T-helper 1 cell (primary cell): ENCODE results near the gene NPC1.
A peak's percentile ranks its signal among the peaks of the same experiment; 100 is the strongest.
"Not testable (repeated sequence)": the region's sequence is repeated elsewhere in the genome, so short reads cannot be mapped to it uniquely, and the experiment has no call there.

Source experiments
- DNase-seq, 5 donors: peaks; one replicate each; pipeline ENCODE4 v3.0.0-alpha.2; 2012 to 2020

NPC1 gene

DNA sequence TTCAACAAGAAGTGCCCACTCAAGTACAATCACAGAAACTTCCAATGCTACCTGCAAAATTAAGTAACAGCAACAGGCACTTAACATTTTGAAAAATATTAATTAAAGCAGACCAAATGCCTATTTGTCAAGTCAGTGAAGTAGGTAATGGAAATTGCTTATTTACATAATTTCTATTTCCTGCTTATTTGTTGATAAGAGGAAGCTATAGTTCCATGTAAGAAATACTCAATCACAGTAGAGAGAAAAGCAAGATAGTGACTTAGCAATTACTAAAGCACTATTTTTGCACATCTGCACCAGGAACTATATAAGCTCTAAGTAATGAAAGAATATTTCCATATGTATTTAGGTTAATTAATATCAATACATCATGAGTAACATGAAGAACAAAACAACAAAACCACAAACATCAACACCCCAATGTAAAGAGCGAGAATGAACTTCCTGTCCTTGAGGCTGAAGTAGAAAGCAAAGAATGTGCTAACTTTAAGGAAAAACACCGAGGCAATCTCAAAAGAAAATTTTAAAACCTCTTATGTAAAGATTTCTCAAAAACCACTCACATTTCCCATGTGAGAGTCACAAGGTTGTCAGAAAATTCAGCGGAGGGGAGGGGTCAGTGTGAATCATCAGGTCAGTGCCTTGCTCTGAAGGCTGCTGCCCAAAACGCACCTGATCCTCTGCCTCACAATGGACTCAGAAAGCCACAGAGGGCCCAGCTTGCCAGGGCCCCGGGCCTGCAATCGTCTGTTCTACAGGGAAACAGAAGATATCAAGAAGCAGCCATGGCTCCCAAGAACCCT is 12.5 kb downstream of the NPC1 start:
- peak in 2 of 5 donors; percentile 8 to 65 for DNase-seq

DNA sequence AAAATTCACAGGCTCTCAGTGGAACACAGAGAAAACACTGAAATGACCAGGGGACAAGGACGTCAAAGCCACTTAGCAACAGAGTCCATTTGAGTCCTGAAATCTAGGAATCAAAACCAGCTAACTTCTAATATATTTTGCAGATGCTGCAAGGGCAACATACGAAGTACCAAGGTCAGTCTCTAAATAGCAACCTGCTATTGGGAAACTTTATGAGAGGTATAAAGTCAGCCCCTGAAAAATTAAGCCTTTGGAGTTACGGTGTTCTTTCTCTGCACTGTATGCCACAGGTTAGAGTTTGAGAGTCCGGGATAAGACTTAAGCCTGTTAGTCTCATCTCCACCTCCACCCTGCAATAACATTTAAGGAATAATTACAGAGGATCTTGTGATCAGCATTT is 13.3 kb downstream of the NPC1 start:
- no peak for DNase-seq

DNA sequence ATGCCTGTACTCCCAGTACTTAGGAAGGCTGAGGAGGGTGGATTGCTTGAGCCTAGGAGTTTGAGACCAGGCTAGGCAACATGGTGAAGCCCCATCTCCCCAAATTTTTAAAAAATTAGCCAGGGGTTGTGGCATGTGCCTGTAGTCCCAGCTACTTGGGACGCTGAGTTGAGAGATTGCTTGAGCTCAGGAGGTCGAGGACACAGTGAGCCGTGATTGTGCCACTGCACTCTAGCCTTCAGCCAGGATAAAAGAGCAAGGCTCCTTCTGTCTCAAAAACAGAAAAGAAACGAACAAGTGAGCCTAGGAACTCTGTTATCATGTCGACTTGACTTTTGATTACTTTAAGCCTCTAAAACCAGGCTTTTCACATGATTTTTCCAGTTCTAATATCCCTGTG is 13.7 kb downstream of the NPC1 start:
- no peak for DNase-seq

DNA sequence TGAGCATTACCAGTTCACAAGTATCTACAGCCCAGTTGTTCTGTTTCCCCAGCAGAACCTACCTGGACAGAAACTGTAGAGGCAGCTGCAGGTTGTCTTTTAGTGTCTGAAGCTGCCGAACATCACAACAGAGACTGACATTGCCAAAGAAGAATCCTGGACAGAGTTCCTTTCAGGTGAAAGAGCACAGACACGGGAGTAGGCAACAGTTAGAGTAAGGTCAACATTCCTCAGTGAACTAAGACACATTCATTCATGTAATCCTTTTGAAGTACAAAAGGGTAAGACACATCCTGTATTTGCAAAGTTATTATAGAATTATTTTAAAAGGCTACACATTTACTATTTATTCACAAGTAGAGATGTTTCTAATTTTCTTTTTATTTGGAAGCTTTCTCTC is 14.3 kb downstream of the NPC1 start:
- no peak for DNase-seq

DNA sequence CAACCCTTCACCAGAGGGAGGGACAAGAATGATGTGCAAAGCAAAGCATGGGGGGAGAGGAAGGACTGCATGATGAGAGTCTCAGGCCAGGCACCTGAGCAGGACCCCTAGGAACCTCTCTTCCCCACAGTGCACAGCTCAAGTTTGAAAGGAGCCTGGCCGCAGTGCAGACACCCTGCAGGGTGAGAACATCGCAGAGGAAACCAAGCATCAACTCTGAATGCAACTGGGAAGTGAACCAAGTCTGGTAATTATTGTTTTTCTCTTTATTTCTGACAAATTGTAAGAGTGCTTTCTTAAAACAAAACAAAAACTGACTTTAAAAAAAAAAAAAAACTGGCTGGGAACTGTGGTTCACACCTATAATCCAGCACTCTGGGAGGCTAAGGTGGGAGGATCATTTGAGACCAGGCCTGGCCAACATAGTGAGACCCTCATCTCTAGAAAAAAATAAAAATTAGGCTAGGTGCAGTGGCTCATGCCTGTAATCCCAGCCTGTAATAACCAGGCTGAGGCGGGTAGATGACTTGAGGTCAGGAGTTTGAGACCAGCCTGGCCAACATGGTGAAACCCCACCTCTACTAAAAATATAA is 15.3 kb downstream of the NPC1 start:
- DNase-seq: no peak

- no peak for DNase-seq
Observed at GRCh38 chr18:23569299-23570063, 16.8 kb downstream of the NPC1 start.

DNA sequence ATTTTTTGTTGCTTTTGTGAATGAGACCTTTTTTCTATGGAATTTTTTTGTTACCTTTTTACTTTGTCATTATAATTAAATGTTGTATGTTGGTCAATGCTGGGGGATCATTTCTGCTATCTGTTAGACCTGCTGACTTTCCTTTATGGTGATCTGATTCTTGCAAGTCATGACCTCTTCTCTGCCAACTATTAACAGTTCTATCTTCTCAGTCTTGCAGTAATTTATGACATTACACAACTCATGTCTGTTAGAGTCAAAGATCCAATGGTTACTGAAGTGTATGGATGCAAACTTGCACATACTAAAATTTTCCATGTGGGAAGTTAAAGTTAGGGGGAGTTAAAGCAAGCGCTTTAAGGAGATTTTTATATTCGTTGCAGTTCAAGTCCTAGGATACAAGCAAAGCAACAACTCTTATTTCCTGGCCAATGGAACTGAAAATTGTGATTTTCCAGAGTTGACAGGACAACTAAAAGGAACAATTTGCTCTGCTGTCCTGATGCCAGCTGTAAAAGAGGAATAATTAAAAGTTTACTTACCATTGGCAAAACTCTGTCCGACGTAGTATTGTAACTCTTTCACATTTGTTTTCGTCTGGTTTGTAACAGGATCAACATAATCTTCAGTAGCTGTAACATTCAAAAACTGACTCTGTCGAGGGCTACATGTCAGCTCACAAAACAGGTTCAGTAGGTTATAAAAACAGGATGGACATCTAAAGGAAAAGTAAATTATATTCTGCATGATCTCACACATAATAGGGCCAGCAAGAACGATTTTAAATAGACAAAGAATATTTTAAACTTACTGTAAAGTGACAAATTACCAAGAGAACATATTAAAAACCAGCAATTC is 17.8 kb downstream of the NPC1 start:
- no peak for DNase-seq

DNA sequence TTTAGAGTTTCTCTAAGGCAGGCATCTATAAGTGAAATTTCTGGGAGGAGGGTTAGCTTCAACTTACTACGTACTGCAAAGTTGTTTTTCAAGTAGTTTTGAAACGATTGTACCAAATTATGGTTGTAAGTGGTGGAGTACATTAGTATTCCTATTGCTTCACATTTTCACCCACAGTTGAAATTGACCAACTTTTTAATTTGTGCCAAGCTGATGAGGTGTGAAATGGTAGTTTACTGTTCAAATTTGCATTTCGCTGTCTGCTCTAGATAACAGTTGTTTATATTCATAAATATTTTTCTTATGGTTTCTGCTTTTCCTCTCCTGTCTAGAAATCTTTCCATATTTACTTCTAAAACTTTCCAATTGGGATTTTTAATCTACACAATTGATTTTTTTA is 18.6 kb downstream of the NPC1 start:
- DNase-seq: no peak

DNA sequence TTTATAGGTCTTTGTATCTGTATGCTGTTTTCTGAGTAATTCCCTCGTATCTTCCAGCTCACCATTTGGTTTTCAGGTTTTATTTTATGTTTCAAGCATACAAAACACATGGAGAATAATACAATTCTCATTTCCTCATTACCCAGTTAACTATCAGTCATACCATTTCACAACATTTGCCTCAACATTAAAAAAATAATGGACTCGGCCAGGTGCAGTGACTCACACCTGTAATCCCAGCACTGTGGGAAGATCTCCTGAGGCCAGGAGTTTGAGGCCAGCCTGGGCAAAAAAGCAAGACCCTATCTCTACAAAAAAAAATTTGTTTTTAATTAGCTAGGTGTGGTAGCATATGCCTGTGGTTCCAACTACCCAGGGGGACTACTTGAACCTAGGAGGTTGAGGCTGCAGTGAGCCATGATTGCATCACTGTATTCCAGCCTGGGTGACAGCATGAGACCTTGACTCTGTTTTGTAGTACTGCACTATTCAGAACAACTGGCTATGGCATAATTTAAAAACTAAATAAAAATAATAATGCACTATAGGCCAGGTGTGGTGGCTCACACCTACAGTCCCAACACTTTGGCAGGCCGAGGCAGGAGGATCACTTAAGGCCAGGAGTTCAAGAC is 20.3 kb downstream of the NPC1 start:
- DNase-seq: no peak

DNA sequence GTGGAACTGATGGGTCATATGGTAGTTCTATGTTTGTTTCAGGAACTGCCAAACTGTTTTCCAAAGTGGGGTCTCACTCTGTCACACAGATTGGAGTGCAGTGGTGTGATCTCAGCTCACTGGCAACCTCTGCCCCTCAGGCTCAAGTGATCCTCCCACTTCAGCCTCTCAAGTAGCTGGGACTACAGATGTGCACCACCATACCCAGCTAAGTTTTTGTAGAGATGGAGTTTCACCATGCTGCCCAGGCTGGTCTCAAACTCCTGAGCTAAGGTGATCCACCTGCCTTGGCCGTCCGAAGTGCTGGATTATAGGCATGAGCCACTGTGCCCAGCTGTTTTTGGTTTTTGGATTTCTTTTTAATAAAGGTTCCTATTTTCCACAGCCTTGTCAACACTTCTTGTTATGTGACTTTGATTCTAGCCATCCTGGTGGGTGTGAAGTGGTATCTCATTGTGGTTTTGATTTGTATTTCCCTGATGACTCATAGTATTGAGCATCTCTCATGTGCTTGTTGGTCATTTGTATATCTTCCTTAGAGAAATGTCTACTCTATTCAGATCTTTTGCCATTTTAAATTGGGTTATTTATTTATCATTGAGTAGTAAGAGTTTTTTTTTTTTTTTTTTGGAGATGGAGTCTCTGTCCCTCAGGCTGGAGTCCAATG is 22.8 kb downstream of the NPC1 start:
- DNase-seq: peak in 1 of 5 donors; percentile 24

- no peak for DNase-seq
Observed at GRCh38 chr18:23560186-23560585, 26.1 kb downstream of the NPC1 start.

DNA sequence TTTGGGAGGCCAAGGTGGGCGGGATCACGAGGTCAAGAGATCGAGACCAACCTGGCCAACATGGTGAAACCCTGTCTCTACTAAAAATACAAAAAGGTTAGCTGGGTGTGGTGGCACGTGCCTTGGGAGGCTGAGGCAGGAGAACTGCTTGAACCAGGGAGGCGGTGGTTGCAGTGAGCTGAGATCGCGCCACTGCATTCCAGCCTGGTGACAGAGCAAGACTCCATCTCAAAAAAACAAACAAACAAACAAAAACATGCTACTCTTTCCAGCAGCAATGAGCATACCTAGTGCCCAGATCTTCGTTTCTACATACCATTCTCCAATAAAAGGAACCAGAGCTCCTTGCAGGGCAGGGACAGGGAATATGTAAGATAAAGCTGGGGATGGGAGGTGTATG is 28.8 kb downstream of the NPC1 start:
- DNase-seq: not testable (repeated sequence)

DNA sequence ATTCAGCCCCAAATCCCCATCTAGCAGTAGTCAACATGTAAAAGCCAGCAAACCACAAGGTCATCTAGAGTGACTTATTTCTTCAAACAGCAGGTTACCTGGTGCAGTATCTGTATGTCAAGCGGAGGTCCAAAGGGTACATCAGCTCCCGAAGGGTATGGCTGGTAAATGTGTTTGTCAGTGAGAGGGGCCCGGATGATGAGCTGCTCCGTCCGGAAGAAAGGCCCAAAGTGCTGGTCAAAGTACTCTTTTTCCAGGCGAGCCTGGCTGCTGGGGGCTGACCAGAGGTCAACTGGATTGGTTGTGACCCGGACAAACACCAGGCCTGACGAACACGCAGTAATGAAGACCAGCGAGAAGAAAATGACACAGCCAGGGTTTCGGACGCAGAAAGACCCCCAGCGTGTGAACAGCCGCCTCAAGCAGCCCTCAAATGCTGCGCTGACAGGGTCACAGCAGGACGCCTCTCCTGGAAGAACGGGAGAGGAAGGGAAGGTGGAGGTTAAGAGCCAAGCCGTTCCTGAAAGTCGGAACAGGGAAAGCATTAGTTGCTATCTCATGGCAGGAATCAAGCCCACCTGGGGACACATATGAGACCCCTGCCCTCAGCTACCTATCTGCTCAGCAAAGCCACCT is 30.0 kb downstream of the NPC1 start:
- DNase-seq: no peak

DNA sequence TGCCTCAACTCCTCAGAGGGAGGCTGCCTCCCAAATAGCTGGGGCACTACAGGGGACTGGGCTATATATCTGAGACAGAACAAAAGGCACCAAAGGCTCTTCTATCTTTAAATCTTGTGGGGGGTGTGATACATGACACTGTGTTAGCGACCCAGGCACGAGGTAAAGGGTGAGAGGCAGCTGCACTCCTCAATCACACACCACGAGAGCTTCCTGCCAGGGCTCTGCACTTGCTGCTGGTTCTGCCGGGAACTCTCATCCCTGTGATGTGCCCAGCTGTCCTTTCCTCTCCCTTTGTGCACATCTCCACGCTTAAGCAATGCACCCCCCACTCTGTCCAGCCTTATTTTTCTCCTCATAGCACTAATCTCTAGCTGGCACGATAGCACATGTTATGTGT is 32.4 kb downstream of the NPC1 start:
- DNase-seq: no peak

GRCh38 chr18:23552505-23552904 is 33.8 kb downstream of the NPC1 start:
- DNase-seq: no peak

DNA sequence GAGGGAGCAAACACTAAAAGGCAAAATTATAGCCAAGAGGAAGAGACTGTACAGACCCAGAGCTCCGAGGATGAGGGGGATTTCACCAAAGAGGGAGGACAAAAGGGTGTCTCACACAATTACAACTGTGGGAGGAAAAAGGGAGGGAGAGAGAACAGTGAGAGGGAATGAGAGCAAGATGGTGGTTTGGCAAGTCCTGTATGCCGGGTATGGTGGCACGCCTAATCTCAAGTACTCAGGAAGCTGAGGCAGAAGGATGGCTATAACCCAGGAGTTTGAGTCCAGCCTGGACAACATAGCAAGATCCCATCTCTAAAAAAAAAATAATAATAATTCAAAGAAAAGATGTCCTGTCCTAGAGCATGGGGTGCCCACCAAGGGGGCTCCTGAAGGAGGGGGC is 34.3 kb downstream of the NPC1 start:
- DNase-seq: no peak

DNA sequence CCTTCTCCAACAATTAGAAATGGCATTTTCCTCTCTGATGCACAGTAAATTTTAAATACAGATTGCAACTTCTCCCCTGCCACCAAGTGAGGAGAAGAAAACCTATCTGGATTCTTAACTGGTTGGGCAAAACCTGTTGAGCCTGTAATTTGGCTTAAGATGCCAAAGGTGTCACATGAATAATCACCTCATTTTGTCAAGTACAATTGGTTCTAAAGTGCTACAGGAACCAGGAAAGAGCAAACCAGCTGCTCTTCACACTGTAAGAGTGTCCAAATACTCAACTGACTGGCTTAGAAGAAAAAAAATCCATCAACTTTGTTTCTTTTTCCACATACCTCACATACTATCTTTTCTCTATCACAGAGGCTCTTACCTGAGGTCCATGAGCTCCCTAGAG is 35.4 kb downstream of the NPC1 start:
- no peak for DNase-seq

GRCh38 chr18:23548719-23549118 is 37.6 kb downstream of the NPC1 start:
- no peak for DNase-seq

DNA sequence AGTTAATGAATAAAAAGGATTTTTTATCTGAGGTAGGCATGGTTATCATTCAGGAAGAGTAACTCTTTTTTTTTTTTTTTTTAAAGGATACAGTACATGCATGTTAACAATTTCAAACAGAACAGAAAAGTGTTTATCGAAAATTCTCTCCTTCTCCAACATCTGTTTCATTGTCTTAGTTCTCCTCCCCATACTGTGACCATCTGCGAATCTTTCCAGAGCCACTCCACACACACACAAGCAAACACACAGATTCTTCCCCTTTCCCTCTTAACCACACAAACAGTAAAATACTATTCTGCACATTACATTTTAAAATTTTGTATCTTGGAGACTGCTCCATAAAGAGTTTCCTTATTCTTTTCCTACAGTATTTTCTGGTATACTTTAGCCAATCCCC is 38.0 kb downstream of the NPC1 start:
- DNase-seq: no peak

- no peak for DNase-seq
Observed at GRCh38 chr18:23547846-23548245, 38.5 kb downstream of the NPC1 start.

- no peak for DNase-seq
Observed at GRCh38 chr18:23547306-23547705, 39.0 kb downstream of the NPC1 start.
